Psoas muscle (tissue), 8 donors: ENCODE measurements around the gene IMPDH1. TPM values are rescaled to one million over a fixed set of nuclear protein-coding genes. Genes with fewer than 3 reads are reported as not detected.
A peak's percentile ranks its signal among the peaks of the same experiment; 100 is the strongest.

ENCODE experiments used
- ATAC-seq, 4 donors: fragments of 200-7000 bp; cut with Tn5 transposase; one replicate each; pipeline ENCODE4 v1.9.1; 2020; ENCODE audit warnings: moderate library complexity in 3 of 4, mild to moderate bottlenecking in 2 of 4
- DNase-seq, 2 donors: peaks; one replicate each; pipeline ENCODE4 v3.0.0-alpha.2; 2020
- H3K27ac ChIP-seq: fragments of 200-600 bp; one replicate; pipeline ENCODE4 v1.8.0; 2022
- H3K27me3 ChIP-seq, 3 donors: fragments of 200-600 bp in 1 of 3; one replicate each; pipeline versions ENCODE4 v1.6.1 to v1.8.0; 2013 to 2022; ENCODE audit warnings: low read length in 2 of 3, mild to moderate bottlenecking in 2 of 3, moderate library complexity in 1 of 3; ENCODE audit not compliant: insufficient read depth in 3 of 3
- H3K36me3 ChIP-seq, 2 donors: fragments of 200-600 bp in 1 of 2; one replicate each; pipeline versions ENCODE4 v1.6.1 to v1.8.0; 2013 to 2022; ENCODE audit warnings: low read depth in 1 of 2, mild to moderate bottlenecking in 1 of 2, moderate library complexity in 1 of 2; ENCODE audit not compliant: insufficient read depth in 1 of 2
- H3K4me1 ChIP-seq: fragments of 200-600 bp; one replicate; pipeline ENCODE4 v1.8.0; 2022
- H3K4me3 ChIP-seq: fragments of 200-600 bp; one replicate; pipeline ENCODE4 v1.8.0; 2022; ENCODE audit warnings: mild to moderate bottlenecking
- H3K9me3 ChIP-seq: fragments of 200-600 bp; one replicate; pipeline ENCODE4 v1.8.0; 2022
- WGBS, 3 donors: extraction: QIAGEN DNeasy Blood & Tissue Kit; methylation state at CpG; one replicate each; pipeline versions ENCODE4 v1.1.6 to v1.1.7; 2013; 5-methylcytosine and 5-hydroxymethylcytosine counted together
- intact Hi-C, 2 donors: fragments of 100-400 bp; cut with DNase I; formaldehyde crosslinking; loops; one replicate each; pipeline versions ENCODE4 v1.11.0 to v1.14.2; 2022
- polyA plus RNA-seq, 3 donors: library from polyadenylated mRNA; stranded (reverse); fragments of 200-250 nt; gene quantifications; one replicate each; pipeline ENCODE4 v1.2.3, GENCODE V29; 2013
- total RNA-seq, 4 donors: library from RNA; stranded (reverse); fragmentation: NEBNext Ultra II Directional in 2 of 4; extraction: Animal tissue kit (Norgen Biotek cat#: 25700) in 2 of 4; gene quantifications; one replicate each; pipeline versions ENCODE4 v1.2.1 to v1.2.4, GENCODE V29; 2021 to 2023
- TF ChIP-seq, protein P1 (sequence below): fragments of 200-600 bp; IDR thresholded peaks from one replicate; pipeline ENCODE4 v1.8.0; 2022; ENCODE audit warnings: antibody characterized with exemption
- donor health status: healthy with polysubstance abuse.
- donor health status: DM: no; HTN: no; CAD: no; lungs with moderate emphysema.
- donor health status: Bipolar disorder and iron deficiency.
- donor health status: healthy.
- donor health status: DM: yes; HTN: yes; CAD: no.
- donor health status: DM: no; HTN: no; CAD: no.
- donor health status: DM: no; HTN: no; CAD: no.
- donor health status: DM: yes; HTN: yes; CAD: no.

IMPDH1 gene
- total and polyA plus RNA-seq, 7 donors: 5.6 to 10.3 (median 8.6) TPM

- whole genome bisulfite sequencing, 3 donors: 6 to 10% (median 8%) methylated on average over 5 of the region's 5 CpGs
- Histone ChIP-seq H3K27me3 (no peaks in the 10 kb centered on the region), H3K9me3 (no peaks in the 10 kb centered on the region), H3K4me1 (peaks cover 33% of the 10 kb centered on the region), H3K36me3 (peaks cover 4 to 12% of the 10 kb centered on the region in 2 donors), H3K27ac (peak overlapping the region; percentile 88), H3K4me3 (peak overlapping the region; percentile 94)
- intact Hi-C loops: no loop called here
- no peak for DNase-seq
- TF ChIP-seq, protein P1, sequence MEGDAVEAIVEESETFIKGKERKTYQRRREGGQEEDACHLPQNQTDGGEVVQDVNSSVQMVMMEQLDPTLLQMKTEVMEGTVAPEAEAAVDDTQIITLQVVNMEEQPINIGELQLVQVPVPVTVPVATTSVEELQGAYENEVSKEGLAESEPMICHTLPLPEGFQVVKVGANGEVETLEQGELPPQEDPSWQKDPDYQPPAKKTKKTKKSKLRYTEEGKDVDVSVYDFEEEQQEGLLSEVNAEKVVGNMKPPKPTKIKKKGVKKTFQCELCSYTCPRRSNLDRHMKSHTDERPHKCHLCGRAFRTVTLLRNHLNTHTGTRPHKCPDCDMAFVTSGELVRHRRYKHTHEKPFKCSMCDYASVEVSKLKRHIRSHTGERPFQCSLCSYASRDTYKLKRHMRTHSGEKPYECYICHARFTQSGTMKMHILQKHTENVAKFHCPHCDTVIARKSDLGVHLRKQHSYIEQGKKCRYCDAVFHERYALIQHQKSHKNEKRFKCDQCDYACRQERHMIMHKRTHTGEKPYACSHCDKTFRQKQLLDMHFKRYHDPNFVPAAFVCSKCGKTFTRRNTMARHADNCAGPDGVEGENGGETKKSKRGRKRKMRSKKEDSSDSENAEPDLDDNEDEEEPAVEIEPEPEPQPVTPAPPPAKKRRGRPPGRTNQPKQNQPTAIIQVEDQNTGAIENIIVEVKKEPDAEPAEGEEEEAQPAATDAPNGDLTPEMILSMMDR: no peak
- peak in 2 of 4 donors; percentile 39 to 56 for ATAC-seq
Observed at GRCh38 chr7:128456255-128456725, 46.5 kb upstream of the IMPDH1 start.

DNA sequence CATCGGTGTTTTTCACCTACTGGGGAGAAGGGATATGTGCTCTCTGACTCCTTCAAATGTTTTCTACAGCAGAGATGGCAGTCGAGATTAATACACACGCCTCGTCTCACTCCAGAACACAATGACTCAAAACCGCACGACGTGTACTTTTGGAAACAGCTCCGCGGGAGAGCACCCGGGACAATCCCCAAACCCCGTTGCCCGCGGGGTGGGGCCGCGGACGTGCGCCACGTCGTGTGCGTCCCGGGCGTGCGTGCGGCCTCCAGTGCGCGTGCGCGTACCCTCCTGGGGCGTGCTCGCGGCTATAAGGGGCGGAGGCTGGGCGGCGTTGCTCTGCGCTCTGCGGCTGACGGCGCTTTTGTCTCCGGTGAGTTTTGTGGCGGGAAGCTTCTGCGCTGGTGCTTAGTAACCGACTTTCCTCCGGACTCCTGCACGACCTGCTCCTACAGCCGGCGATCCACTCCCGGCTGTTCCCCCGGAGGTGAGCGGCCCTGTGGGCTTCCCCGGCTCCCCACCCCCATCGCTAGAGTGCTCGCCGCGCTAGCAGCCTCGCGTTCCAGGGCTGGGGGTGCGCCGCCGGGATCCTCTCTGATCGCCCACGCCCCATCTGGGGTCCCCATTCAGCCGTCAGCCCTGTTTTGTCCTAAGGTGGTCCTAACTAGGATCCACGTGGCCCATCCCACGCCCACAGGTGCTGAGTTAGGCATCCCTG is 45.9 kb upstream of the IMPDH1 start, which contains the start of gene HILPDA:
Gene HILPDA (plus strand): TSS at position 336 of the 712 bp plus-strand sequence. CDS start 1,391 bp downstream, outside the sequence.
- Histone ChIP-seq H3K27me3 (no peaks in the 10 kb centered on the region), H3K4me1 (peaks cover 33% of the 10 kb centered on the region), H3K9me3 (no peaks in the 10 kb centered on the region), H3K36me3 (peaks cover 4 to 12% of the 10 kb centered on the region in 2 donors), H3K27ac (peak within 1 kb of the TSS; percentile 88), H3K4me3 (peak within 1 kb of the TSS; percentile 94)
- WGBS, 3 donors: 0 to 1% (median 0%) methylated on average over 60 to 64 of the region's 64 CpGs
- intact Hi-C loops: no loop called here
- ATAC-seq (peak; percentile 96 to 98 (median 97)), DNase-seq (peak; percentile 96 to 97)
- TF ChIP-seq, protein P1: no peak

DNA sequence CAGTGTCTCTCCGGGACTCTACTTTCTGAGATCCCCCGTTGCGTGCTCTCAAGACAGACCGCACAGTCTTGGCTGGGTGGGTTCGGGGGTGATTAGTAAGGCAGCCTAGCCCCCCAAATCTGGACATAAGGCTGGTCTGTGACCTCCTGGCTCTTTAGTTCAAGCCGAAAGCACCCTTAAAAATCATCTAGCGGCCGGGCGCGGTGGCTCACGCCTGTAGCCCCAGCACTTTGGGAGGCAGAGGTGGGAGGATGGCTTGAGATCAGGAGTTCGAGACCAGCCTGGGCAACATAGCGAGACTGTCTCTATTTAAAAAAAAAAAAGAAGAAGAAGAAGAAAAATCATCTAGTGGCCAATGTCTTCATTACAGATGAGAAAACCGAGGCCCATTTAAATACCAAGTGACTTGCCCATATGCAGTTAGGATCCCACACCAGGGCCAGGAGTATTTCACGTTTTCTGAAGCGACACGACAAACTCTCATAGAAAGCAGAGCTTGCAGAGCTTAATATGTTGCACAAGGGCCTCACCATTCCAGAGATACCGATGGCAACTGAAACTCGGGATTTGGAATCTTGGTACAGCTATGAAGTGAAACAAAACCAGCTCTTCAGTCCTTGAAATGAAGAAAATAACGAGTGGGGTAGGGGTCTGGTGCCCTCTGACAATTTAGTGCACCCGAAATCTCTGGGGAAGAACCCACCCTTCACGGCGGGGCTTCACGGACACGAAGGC is 45.2 kb upstream of the IMPDH1 start:
- DNase-seq (no peak), ATAC-seq (peak in 2 of 4 donors; percentile 4 to 11)
- Histone ChIP-seq H3K27ac (peak overlapping the region; percentile 88), H3K4me1 (peaks cover 33% of the 10 kb centered on the region), H3K9me3 (no peaks in the 10 kb centered on the region), H3K27me3 (no peaks in the 10 kb centered on the region), H3K36me3 (peaks cover 4 to 12% of the 10 kb centered on the region in 2 donors), H3K4me3 (peak overlapping the region; percentile 94)
- TF ChIP-seq, protein P1: no peak
- intact Hi-C loops: no loop called here
- WGBS, 3 donors: 46 to 50% (median 47%) methylated on average over 25 of the region's 25 CpGs

- Histone ChIP-seq H3K36me3 (peaks cover 4 to 12% of the 10 kb centered on the region in 2 donors), H3K27ac (peak overlapping the region; percentile 88), H3K9me3 (no peaks in the 10 kb centered on the region), H3K4me1 (peaks cover 27% of the 10 kb centered on the region), H3K4me3 (peak overlapping the region; percentile 94), H3K27me3 (no peaks in the 10 kb centered on the region)
- intact Hi-C loops: no loop called here
- TF ChIP-seq, protein P1: no peak
- ATAC-seq (peak; percentile 36 to 72 (median 54)), DNase-seq (peak; percentile 87 to 89)
- WGBS, 3 donors: 9 to 16% (median 16%) methylated on average over 23 of the region's 23 CpGs
Observed at GRCh38 chr7:128453836-128454804, 44.3 kb upstream of the IMPDH1 start.
